ENCODE data around the gene TUBB2A. TPM values are rescaled to one million over a fixed set of nuclear protein-coding genes. Genes with fewer than 3 reads are reported as not detected.

The TUBB2A gene
- total RNA-seq, 1 experiment from 2014 or later: 112 TPM

DNA sequence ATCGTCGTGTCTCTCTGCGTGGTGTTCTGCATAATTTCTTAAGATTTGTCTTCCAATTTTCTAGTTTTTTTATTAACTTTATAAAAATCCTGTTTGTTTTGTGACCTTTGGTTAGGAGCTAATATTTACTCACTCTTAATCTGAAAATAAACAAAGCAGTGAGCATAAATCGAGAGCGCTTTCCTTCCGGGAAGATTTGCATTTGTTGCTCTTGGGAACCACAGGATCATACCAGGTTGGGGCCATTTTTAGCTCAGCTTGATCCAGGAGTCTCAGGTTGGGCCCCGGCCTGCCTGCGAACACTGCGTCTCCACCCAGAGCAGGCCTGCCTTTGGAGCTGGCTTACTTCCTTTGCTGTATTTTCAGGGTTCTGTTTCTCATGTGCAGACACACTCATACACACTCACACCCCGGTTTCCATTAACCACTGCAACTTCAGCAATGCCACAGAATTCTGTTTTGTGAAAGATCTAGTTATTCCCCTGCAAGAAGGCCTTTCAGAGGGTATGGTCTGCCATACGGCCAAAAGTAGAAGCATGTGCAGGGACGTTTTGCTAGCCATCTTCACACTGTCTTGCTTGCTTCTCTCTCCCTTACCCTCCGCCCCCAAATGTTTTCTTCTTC is 21.6 kb downstream of the TUBB2A start:
- TF ChIP-seq EZH2 (IDR thresholded peaks at IDR 0.05; ENCODE audit: borderline replicate concordance, low read depth, low read length, poor library complexity, severe bottlenecking): no peak
- TF ChIP-seq, protein P1, sequence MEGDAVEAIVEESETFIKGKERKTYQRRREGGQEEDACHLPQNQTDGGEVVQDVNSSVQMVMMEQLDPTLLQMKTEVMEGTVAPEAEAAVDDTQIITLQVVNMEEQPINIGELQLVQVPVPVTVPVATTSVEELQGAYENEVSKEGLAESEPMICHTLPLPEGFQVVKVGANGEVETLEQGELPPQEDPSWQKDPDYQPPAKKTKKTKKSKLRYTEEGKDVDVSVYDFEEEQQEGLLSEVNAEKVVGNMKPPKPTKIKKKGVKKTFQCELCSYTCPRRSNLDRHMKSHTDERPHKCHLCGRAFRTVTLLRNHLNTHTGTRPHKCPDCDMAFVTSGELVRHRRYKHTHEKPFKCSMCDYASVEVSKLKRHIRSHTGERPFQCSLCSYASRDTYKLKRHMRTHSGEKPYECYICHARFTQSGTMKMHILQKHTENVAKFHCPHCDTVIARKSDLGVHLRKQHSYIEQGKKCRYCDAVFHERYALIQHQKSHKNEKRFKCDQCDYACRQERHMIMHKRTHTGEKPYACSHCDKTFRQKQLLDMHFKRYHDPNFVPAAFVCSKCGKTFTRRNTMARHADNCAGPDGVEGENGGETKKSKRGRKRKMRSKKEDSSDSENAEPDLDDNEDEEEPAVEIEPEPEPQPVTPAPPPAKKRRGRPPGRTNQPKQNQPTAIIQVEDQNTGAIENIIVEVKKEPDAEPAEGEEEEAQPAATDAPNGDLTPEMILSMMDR (conservative IDR thresholded peaks at IDR 0.05; ENCODE audit: low read depth, low read length): no peak

DNA sequence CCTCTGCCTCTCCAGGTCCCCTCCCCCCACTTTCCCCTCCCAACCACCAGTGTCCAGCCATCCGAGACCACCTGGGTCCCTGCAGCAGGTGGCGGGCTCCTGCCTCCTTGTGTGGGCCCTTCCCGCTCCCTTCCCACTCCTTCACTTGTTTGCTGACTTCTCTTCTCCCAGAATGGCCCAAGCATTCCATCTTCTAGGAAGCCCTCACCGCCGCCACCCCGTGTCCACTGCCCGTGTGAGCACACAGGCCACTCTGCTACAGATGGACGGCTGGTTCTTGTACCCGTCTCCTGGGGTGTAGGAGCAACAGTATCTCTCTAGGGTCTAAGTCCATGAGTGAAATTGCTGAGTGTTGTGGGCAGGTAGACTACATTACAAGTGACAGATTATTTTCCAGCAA is 23.8 kb downstream of the TUBB2A start:
- H3K27ac ChIP-seq (ENCODE audit: low read depth, low read length, poor library complexity, severe bottlenecking): no peak overlapping the region
- H3K4me1 ChIP-seq (ENCODE audit: insufficient read depth, low read length, poor library complexity, severe bottlenecking): peaks cover 3% of the 10 kb centered on the region
- H3K4me3 ChIP-seq (ENCODE audit: low read depth, low read length, poor library complexity, severe bottlenecking): no peak overlapping the region
- H3K27me3 ChIP-seq (replicated peaks; ENCODE audit: insufficient read depth, low read depth, low read length, poor library complexity): no peaks in the 10 kb centered on the region
- ChIA-PET POLR2A (ENCODE audit: low non-redundant PET) (no interaction called here), CTCF (interaction anchor here (0.7 kb wide), 1 partner anchor 113 kb away, joined by 11 read pairs; no protein-coding TSS in a partner anchor)
- TF ChIP-seq, protein P1 (conservative IDR thresholded peaks at IDR 0.05; ENCODE audit: low read depth, low read length): no peak
- TF ChIP-seq EZH2 (IDR thresholded peaks at IDR 0.05; ENCODE audit: borderline replicate concordance, low read depth, low read length, poor library complexity, severe bottlenecking): no peak
- intact Hi-C loops (cut with micrococcal nuclease; ENCODE audit: unreplicated experiment): no loop called here
- H3K36me3 ChIP-seq (ENCODE audit: insufficient read depth, low read length, poor library complexity, severe bottlenecking): peaks cover 32% of the 10 kb centered on the region
- no peaks in the 10 kb centered on the region for H3K9me3 ChIP-seq (ENCODE audit: low read depth, low read length, poor library complexity, severe bottlenecking)
- no TSS peak for BruUV-seq (replicated peaks)
- DNase-seq (ENCODE audit: low spot score): no peak

More for the DNA sequence above, 21.6 kb downstream of the TUBB2A start:
- Histone ChIP-seq H3K9me3 (ENCODE audit: low read depth, low read length, poor library complexity, severe bottlenecking) (no peaks in the 10 kb centered on the region), H3K4me3 (ENCODE audit: low read depth, low read length, poor library complexity, severe bottlenecking) (no peak overlapping the region), H3K4me1 (ENCODE audit: insufficient read depth, low read length, poor library complexity, severe bottlenecking) (peaks cover 5% of the 10 kb centered on the region), H3K27ac (ENCODE audit: low read depth, low read length, poor library complexity, severe bottlenecking) (no peak overlapping the region), H3K27me3 (replicated peaks; ENCODE audit: insufficient read depth, low read depth, low read length, poor library complexity) (no peaks in the 10 kb centered on the region), H3K36me3 (ENCODE audit: insufficient read depth, low read length, poor library complexity, severe bottlenecking) (peaks cover 21% of the 10 kb centered on the region)
- CTCF ChIA-PET: no interaction called here
- DNase-seq (ENCODE audit: low spot score): no peak
- POLR2A ChIA-PET (ENCODE audit: low non-redundant PET): no interaction called here
- intact Hi-C loops (cut with micrococcal nuclease; ENCODE audit: unreplicated experiment): no loop called here
- BruUV-seq (replicated peaks): no TSS peak

DNA sequence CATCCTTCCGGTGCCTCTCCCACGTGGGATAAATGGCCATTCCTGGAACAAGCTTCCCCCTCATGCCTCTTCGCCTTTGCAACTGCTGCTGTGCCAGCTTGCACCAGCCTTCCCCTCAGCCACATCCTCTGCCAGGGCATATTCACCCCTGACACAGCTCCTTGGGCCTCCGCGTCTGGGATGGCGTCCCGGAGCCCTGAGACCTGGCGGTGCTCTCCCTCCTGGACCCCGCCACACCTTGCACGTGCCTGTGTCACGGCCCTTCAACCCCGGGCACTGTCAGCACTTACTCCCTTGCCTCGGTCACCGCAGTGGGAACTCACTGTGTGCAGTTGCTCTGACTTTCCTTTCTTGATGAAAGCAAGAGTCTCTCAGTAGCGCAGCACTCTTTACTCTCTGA is 25.6 kb downstream of the TUBB2A start:
- Histone ChIP-seq H3K27ac (ENCODE audit: low read depth, low read length, poor library complexity, severe bottlenecking) (no peak overlapping the region), H3K36me3 (ENCODE audit: insufficient read depth, low read length, poor library complexity, severe bottlenecking) (peaks cover 23% of the 10 kb centered on the region), H3K4me3 (ENCODE audit: low read depth, low read length, poor library complexity, severe bottlenecking) (no peak overlapping the region), H3K27me3 (replicated peaks; ENCODE audit: insufficient read depth, low read depth, low read length, poor library complexity) (no peaks in the 10 kb centered on the region), H3K9me3 (ENCODE audit: low read depth, low read length, poor library complexity, severe bottlenecking) (no peaks in the 10 kb centered on the region), H3K4me1 (ENCODE audit: insufficient read depth, low read length, poor library complexity, severe bottlenecking) (no peaks in the 10 kb centered on the region)
- no TSS peak for BruUV-seq (replicated peaks)
- POLR2A ChIA-PET (ENCODE audit: low non-redundant PET): no interaction called here
- TF ChIP-seq EZH2 (IDR thresholded peaks at IDR 0.05; ENCODE audit: borderline replicate concordance, low read depth, low read length, poor library complexity, severe bottlenecking): no peak
- TF ChIP-seq, protein P1 (conservative IDR thresholded peaks at IDR 0.05; ENCODE audit: low read depth, low read length): no peak
- intact Hi-C loops (cut with micrococcal nuclease; ENCODE audit: unreplicated experiment): no loop called here
- DNase-seq (ENCODE audit: low spot score): no peak
- CTCF ChIA-PET: no interaction called here
